Measurements from ENCODE around the gene TRA2A.

The TRA2A gene

DNA sequence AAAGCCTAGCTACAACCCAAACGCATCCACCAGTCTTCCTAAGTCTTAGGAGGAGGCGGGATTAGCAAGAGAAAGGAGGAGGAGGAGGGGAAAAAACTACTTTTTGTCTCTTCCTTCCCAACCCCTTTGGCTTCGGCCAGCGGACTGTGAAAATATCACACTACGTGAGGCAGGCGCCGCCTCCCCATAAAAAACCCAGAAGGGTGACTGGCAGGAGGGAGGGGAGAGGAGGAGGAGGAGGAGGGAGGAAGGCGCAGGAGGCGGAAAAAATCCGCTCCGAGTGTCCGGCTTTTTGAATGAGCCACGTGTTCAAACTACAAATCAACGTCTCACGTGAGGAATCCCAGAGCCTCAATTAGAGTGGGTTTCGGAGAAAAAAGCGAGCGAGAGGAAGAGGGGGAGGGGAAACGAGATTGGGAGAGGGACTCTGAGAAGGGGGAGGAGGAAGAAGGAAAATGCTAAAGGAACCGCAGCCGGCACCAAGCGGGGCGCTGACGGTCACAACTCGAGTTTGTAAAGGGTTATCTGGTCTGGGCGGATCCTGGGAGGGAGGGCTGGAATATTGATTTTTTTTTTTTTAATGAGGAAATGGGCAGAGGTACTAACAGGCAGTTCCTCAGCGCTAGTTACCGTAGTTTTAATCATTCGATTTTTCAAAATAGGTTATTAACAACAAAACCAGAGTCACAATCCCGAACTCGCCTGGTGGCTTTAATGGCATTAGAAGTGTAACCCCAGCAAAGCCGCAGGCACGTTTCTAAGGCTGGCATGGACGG lies 61.3 kb downstream of the TRA2A start, which contains the start of gene IGF2BP3:
Gene IGF2BP3, minus strand, starts transcription at position 162 of the 776 bp plus-strand sequence. CDS start 381 bp downstream, outside the sequence.
- DNase-seq (ENCODE audit: low read depth), result no peak

DNA sequence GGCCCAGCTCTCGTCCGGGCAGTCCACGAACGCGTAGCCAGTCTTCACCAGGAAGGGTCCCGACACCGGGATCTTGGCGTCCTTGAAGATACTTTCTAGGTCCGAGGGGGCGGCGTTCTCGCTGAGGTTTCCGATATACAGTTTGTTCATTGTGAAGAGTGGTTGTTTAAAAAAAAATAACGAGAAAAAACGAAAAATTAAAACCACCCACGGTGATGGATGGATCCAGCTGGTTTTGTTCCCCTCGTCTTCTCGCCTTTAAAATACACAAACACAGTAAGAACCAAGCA lies 61.9 kb downstream of the TRA2A start:
- DNase-seq (ENCODE audit: low read depth), result no peak

DNA sequence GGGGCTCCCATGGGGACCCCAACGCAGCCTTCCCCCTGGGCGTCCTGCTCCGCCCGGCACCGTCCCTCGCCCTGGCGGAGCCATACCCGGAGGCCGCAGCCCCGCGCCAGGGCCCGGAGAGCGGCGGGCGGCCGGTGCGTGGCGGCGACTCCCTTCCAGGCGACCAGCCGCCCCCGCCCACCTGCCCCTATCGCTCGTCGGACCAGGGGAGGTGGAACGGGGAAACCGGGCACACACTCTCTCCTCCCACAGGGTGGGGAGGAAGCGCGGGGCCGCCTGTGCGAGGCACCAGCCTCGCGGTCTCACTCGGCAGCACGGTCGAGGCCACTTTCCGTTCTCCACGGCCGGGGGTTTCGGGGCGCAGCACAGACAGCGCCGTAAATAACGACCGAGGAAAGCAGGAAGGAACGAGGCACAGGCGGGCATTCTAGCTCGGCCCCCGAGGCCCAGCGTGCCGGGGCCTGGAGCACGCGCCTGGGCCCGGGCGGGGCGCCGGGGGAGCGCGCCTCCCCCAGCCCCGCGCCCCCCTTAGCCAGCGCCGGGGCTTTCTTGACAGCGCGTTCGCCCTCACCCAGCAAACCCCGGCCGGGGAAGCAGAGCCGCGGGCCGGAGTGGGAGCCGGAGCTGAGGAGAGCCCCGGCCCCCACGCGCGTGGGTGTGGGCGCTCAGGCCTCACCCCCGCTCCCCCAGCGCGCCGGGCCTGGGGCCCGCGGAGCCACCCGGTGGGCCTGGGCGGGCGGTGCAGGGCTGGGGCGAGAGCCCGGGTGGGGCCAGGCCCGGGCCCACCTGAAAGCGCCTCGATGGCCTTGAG lies 62.4 kb downstream of the TRA2A start:
- DNase-seq (ENCODE audit: low read depth), result no peak

DNA sequence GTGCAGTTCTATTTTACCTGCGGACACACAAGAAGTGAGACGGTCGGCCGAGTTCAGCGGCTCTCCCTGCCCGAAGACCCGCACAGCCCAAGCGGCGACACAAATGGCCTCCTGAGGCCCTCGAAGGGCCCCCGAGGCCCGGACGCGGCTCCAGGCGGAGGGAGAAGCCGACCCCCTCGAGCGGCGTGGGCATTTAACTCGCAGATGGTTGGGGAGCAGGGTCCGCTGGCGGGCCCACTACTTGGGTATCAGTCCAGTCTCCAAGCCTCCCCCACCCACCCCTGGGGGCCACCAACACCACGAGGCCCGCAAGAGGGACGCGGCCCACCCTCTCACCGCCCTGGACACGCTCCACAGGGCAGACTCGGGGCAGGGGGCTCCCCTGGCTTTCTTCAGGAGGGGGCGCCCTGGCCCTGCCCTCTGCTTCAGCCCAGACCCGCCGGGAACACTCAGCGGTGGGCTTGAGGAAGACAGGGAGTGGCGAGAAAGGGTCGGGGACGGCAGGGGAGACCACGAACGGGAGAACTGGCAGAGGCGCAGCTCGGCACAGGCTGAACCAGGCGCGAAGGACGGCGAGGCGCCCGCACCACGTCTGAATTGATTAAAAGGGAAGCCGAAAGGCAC lies 63.1 kb downstream of the TRA2A start:
- DNase-seq (ENCODE audit: low read depth), result no peak

DNA sequence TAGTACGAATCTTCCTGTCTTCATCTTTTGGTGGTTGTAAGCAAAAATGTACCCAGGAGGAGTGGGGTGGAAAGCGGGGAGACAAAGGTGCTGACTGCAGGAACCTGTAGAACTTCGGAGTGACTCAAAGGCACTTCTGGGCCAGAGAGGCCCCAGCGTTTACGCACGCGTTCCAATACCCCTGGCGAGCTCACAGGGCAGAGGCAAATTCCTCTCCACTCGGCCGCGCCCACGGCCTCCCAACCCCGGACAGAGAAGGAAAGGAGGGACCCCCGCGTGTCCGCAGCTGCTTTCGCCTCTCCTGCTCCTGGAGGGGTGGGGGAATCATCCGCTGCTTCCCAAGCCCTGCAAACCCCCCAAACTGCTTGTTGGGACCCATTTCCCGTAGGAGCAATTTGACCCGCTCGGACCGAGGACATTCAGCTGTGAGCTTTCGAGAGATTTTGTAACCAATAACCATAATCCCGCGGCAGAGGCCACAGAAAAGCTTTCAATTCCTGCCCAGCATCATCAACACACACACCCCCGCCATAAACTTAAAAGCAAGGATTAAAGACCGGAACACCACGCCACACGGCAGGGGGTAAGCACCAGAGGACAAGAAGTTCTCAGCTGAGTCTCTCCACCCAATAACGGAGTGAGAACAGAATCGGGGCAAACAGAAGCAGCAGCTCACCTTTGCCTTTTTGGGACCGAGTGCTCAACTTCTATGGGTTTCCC lies 63.8 kb downstream of the TRA2A start:
- no peak for DNase-seq (ENCODE audit: low read depth)

DNA sequence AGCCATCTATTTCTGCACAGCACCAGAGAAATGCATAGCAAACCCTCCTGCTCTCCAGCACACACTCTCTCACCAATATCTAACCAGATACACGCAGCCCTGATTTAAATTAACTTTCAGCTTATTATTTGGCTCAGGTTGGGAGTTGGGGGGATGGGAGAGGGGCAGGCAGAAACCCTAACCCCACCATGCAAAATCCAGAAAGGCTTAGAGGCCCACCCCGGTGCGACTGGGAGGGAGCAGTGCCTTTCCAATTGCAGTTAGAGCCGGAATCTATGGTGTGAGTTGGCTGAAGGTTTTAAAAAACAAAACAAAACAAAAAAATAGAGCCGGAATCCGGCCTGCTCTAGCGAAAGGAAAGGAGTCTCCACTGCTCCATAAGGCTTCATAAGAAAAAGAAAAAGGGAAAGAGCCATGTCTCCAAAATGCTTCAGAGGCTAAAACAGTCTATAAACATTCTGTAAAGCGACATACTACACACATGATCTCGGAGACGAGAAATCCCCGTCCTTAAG lies 64.4 kb downstream of the TRA2A start:
- no peak for DNase-seq (ENCODE audit: low read depth)

DNA sequence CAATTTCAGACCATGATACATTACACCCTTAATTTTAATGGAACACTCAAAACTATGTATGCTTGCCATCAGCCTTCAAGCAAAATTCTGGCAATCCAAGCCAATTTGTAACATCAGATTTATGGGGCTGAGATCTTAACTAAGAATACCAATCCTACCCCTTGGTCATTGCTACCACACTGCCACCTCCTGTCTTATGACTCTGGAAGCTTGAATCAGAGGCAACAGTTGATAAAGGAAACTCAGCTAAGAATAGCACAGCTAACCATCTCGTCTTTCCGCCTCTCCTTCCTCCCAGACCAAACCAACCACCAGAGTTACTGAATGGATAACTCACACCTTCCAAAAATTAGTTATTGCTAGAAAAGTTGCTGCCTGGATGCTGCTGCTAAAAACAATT lies 68.9 kb downstream of the TRA2A start:
- DNase-seq (ENCODE audit: low read depth), result no peak

DNA sequence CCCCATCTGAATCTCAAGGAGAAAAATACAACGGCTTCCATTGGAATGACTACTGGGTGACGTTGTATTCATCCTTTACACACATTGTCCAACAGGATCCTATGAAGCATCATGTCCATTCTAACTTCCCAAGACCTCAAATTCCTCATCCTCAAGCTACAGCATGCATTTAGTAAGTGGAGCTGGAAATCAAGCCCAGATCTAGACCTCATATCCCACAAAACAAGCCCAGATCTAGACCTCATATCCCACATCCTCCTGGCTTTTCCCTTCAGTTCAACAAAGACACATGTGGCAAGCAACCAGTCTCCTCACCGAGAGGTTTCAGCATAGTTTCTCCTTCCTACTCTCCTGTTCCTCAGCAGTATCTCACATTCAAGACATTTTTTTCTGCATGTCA lies 73.7 kb downstream of the TRA2A start:
- DNase-seq (ENCODE audit: low read depth), result no peak

DNA sequence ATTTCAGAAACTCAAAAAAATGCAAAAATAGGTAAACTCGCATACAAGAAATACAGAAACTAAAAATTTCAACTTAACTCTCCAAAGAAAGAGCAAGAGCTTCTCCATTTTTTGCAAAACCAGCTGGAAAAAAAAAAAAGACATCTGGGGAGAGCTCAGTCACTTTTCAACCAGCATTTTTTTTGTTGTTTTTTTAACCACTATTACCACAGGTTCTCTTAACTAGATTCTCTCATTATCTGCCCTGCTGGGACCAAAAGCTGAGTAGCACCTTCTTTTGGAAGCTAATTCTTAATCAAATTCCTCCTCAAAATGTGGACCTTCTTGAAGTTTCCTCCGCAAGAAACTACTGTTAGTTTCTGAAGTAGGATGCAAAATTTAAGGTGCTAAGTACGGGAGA lies 75.7 kb downstream of the TRA2A start:
- no peak for DNase-seq (ENCODE audit: low read depth)

DNA sequence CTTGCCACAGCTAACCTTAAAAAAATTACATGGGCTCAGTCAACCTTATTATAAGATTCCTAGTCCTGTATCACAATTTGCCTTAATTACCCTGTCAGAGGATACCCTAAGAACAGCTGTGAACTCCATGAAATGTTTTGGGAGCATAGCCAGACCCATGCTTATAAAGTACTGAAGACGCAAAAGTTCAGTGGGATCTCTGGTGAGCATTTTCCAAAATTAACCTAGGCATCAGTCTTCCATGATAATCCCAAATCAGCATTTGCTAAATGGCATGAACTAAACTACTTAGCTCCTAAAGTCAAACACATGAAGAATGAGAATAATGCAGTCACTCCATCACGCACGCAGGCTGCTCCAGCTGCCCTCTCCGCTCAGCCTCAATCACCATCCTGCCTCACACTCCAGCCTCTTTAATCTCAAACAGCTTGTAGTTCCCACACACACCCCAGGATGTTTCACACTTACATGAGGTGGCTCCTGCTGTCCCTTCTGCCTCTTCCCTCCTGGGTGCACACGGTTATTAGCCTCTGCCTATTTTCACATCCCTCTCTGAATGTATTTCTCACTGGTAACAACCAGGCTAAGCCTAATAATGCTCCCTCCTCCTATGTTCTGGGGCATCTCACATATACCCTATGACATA lies 76.8 kb downstream of the TRA2A start:
- no peak for DNase-seq (ENCODE audit: low read depth)
